ENCODE results near the gene CCND2. TPM values are rescaled to one million over a fixed set of nuclear protein-coding genes. Genes with fewer than 3 reads are reported as not detected.
"Not testable (repeated sequence)": the region's sequence is repeated elsewhere in the genome, so short reads cannot be mapped to it uniquely, and the experiment has no call there.

Gene CCND2
- total RNA-seq = 181 and 185 TPM in 2 replicates

DNA sequence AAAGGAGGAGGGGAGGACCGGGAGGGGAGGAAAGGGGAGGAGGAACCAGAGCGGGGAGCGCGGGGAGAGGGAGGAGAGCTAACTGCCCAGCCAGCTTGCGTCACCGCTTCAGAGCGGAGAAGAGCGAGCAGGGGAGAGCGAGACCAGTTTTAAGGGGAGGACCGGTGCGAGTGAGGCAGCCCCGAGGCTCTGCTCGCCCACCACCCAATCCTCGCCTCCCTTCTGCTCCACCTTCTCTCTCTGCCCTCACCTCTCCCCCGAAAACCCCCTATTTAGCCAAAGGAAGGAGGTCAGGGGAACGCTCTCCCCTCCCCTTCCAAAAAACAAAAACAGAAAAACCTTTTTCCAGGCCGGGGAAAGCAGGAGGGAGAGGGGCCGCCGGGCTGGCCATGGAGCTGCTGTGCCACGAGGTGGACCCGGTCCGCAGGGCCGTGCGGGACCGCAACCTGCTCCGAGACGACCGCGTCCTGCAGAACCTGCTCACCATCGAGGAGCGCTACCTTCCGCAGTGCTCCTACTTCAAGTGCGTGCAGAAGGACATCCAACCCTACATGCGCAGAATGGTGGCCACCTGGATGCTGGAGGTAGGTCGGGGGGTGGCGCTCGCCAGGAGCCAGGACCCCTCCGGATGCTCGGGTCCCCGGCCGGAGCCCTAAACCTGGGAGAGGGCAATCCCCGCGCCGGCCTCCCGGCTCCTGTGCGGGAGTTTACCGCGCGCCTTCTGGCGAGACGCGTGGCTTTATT is at the start of gene CCND2:
Gene CCND2 (plus strand): TSS at position 111 of the 744 bp plus-strand sequence. CDS start 279 bp downstream, at position 390.
- DNase-seq (ENCODE audit: extremely low read depth, low read depth, low spot score) = no peak

DNA sequence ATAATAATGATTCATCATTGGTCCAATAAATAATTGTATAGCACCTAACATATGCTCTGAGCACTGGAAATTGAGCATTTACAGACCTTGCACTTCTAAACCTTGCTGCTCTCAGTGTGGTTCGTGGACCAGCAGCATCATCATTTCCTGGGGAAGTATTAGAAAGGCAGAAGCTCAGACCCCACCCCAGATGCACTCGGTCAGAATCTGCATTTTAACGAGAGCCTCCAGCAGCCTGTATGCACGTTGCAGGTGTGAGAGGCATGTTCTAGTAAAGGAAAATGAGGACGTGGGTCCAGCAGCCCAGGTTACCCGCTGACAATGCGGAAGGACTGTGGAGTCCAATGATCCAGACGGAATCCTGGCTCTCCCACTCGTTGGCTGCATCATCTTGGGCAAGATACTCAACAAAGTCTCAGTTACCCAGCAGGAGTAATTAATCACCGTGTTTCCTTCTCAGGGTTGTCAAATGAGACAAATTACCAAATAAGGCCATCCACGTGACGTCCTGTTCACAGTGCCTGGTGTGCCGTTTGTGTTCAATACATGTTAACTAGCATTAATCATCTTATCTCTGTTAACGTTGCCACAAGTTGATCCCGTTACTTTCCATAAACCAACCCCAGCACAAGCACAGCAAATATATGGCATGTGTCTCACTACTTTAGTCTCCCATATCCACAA is 49.2 kb upstream of the CCND2 start:
- DNase-seq (ENCODE audit: extremely low read depth, low read depth, low spot score) = no peak

GRCh38 chr12:4225571-4225970 is 48.0 kb upstream of the CCND2 start:
- DNase-seq (ENCODE audit: extremely low read depth, low read depth, low spot score) = no peak

DNA sequence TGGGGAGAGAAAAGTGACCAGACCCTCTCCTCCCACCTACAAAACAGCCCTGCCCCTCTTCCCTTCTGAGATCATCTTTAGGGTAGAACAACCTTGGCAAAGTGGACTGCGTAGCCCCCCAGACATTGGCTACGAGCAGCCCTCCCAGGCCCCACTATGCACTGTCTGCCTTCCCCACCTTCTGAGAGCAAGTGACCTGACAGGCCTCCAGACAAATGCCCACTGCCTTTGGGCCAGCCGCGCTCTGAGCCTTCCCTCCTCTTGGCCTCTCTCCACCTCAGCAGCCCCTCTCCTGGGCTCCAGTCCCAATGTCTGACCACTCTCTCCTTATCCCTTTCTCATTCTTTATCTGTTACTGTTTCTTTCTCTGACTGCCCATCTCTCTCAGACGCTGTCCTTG is 46.5 kb upstream of the CCND2 start:
- DNase-seq (ENCODE audit: extremely low read depth, low read depth, low spot score) = no peak

DNA sequence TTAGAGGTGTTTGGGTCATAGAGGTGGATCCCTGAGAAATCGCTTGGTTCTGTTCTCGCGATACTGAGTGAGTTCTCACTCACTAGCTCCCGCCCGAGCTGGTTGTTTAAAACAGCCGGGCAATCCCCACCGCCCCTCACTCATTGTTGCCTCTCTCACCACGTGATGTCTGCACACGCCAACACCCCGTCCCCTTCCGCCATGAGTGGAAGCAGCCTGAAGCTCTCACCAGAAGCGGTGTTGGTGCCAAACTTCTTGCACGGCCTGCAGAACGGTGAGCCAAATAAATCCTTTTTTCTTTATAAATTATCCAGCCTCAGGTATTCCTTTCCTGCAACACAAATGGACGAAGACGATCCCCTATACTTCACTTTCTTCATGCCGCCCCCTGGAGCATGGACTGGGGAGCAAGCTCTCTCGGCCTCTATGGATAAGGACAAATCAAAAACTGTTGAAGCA is 45.4 kb upstream of the CCND2 start:
- DNase-seq (ENCODE audit: extremely low read depth, low read depth, low spot score) = no peak

- DNase-seq (ENCODE audit: extremely low read depth, low read depth, low spot score) = no peak
Measured at GRCh38 chr12:4230526-4230925, 43.0 kb upstream of the CCND2 start.

DNA sequence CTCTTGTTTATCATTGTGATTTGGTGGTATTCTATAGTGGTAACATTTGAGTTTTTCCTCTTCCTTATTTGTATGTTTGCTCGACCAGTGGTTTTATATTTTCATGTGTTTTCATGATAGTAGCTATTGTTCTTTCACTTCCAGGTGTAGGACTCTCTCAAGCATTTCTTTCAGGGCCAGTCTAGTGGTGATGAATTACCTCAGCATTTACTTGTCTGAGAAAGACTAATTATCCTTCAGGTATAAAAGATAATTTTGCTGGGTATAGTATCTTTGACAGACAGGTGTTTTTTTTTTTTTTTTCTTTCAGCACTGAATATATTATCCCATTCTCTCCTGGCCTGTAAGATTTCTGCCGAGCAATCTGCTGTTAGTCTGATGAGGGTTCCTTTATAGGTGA is 35.0 kb upstream of the CCND2 start:
- DNase-seq (ENCODE audit: extremely low read depth, low read depth, low spot score) = no peak

- no peak for DNase-seq (ENCODE audit: extremely low read depth, low read depth, low spot score)
Measured at GRCh38 chr12:4239746-4240145, 33.8 kb upstream of the CCND2 start.

- no peak for DNase-seq (ENCODE audit: extremely low read depth, low read depth, low spot score)
Measured at GRCh38 chr12:4240161-4240783, 33.3 kb upstream of the CCND2 start.

GRCh38 chr12:4240981-4241380 is 32.6 kb upstream of the CCND2 start:
- DNase-seq (ENCODE audit: extremely low read depth, low read depth, low spot score) = no peak

DNA sequence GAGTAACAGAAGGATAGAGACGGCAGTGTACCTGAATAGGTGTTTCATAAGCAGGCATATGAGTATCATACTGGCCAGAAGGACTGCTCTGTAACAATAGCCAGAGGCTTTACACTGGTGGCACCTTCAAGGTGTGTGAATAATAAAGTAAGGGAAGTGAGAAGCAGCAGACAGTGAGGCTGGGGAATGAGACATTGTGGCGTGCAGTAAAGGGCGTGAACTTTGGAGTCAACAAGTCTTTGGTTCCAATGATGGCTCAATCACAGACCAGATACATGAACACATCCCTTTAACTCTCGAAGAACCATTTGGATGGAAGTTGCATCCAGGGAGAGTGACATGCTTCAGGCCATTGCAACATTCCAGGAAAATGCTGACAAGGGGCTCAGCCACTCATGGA is 32.0 kb upstream of the CCND2 start:
- DNase-seq (ENCODE audit: extremely low read depth, low read depth, low spot score) = no peak

DNA sequence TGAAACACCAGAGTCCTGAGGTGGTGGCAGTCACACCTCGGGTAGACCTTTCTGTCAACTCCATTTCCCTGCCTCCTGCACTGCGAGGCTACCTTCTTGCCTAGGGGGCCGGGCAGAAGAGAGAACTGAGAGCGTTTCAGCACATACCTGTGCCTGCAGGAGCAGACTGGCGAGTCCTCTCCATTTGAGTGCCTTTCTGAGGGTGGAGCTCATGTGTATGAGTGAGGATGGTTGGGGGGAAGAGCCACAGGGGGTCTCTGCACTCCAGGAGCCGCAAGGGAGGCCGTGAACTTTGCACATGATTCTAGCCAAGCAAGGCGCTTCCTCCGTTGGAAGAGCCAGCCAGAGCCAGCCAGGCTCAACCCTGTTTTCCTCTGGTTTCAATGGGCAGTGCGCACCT is 31.0 kb upstream of the CCND2 start:
- no peak for DNase-seq (ENCODE audit: extremely low read depth, low read depth, low spot score)

DNA sequence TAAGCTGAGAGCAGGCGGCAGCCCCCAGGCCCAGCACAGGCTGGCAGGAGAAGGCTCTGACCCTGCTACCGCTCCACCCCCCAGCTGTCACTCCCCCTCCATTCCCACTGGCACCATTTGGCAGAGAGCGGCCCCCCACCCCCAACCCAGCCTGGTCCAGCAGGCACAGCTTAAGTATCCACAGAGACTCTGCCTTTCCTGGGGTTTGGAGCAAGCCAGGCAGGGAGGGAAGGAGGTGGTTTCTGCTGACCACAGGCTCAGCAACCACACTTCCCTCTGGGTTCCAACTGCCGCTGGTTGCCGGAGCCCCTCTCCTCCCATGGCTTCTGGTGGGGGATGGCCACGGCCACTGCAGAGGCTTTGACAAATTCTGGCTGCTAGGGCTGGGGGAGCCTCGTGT is 30.5 kb upstream of the CCND2 start:
- no peak for DNase-seq (ENCODE audit: extremely low read depth, low read depth, low spot score)

- not testable (repeated sequence) for DNase-seq (ENCODE audit: extremely low read depth, low read depth, low spot score)
Measured at GRCh38 chr12:4243491-4244100, 30.0 kb upstream of the CCND2 start.

DNA sequence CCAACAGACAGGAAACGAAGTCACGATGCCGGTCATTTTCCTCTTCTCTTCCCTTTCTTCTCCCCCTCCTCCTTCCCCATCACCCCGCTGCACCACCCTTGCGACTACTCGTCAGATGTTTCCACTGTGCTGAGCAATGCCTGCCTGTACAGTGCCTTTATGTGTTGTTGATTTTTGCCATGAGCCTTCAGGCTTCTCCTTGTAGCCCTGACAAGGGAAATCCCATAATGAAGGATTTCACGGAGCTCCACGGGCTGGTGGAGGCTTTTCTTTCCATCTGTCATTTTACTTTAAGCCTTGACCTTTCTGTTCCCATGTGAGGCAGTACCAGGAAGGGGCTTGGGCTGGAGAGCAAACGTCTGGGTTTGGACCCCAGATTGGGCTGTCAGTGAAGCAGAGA is 28.7 kb upstream of the CCND2 start:
- no peak for DNase-seq (ENCODE audit: extremely low read depth, low read depth, low spot score)

- no peak for DNase-seq (ENCODE audit: extremely low read depth, low read depth, low spot score)
Measured at GRCh38 chr12:4245446-4245845, 28.1 kb upstream of the CCND2 start.

DNA sequence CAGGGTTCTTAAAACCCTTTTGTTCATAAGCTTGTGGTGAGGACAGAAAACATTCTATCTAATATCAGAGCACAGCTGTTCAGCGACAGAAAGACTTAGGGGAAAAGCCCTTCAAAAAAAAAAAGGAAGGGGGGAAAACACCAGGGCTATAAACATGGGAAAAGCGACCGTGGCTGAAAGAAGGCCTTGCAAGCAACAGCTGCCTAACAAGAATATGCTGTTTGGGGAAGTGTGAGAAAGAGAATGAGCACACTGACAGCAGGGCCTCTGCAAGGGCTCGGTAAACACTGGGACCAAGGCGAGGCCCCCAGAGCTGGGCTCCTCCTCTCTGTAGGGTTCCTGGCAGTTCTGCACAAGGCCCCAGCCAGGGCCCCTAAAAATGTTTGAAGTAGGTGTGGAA is 27.4 kb upstream of the CCND2 start:
- no peak for DNase-seq (ENCODE audit: extremely low read depth, low read depth, low spot score)

DNA sequence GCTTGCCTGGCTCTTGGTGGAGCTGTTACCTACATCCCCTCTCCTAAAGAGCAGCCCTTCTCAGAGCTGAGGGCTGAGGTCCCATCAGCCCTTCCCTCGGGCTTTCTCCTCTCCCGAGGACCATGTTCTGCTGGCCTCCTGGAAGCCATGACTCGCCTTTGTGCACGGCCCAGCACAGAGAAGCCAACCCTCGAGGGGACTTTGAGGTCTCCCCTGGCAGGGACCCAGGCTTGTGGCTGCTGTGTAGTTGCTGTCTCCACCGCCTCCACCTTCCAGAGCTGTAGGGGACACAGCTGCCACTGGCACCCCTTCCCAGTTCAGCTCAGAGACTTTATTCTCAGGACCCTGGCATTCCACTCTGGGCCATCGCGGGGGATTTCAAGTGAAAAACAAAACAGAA is 22.9 kb upstream of the CCND2 start:
- DNase-seq (ENCODE audit: extremely low read depth, low read depth, low spot score) = no peak

GRCh38 chr12:4251216-4251891 is 22.2 kb upstream of the CCND2 start:
- DNase-seq (ENCODE audit: extremely low read depth, low read depth, low spot score) = no peak

DNA sequence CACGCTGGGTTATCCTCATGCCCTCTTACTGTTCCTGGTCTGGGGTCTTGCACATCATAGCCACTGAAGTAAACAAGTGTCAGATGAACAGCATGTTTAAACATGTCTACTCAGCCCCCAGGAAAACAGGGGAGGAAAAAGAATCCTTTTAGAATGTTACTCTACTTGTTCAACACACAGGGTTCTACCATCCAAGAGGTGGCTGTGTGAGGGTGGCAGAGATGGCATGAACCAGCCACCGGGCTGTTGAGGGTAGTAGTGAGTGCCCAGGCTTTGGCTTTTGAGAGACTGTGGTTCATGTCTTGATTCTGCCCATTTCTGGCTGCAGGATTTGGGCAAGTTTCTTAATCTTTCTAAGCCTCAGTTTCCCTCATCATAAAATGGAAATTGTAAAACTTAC is 21.6 kb upstream of the CCND2 start:
- no peak for DNase-seq (ENCODE audit: extremely low read depth, low read depth, low spot score)

DNA sequence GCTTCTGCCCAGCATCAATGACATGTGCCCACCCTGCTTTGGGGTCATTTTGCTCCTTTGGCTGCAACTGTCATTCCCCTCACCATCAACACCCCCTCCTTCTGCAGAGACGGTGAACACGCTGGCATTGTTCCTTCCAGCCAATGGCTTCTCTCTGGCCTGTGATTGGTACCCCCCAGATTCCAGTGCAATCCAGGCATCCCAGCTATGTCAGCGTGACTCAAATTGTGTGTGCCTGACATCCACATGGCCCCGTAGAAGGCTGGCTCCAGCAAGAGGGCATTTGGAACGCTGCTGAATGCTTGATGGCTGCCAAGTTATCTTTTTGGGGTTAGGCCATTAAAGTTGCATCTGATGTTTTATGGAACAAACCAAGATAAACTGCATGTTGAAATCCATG is 21.0 kb upstream of the CCND2 start:
- DNase-seq (ENCODE audit: extremely low read depth, low read depth, low spot score) = no peak

All from glomerular endothelial cell (primary cell).